GM18502 (cell line): ENCODE measurements around the gene ZAR1.

Source experiments
- ATAC-seq: cut with Tn5 transposase; IDR thresholded peaks from one replicate; pipeline ENCODE4 v1.9.1; 2021; ENCODE audit warnings: mild to moderate bottlenecking; ENCODE audit not compliant: unreplicated experiment, poor library complexity

The ZAR1 gene

DNA sequence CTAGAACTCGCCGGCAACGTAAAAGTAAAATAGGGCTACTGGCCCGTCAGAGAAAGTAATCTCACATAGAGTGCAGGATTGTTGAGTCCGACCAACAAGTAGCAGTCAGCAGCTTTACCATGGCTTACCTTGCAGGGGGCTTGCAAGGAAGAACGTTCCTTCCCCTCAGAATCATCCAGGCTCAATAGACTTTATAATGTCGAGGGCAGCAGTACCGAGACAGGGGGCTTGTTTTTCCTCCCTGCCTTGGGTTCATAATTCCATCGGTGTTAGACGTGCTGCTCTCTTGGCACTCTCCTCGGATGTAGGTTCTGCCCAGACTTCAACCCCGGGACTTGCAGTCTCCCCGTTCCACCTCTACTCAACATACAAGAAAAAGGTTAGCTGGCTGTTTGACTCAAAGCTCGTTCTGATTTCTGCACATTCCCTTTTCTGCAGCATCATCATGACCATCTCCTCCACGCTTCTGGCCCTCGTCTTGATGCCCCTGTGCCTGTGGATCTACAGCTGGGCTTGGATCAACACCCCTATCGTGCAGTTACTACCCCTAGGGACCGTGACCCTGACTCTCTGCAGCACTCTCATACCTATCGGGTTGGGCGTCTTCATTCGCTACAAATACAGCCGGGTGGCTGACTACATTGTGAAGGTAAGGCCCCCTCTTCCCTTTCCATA, 5.4 kb upstream of the ZAR1 start:
- no peak for ATAC-seq

DNA sequence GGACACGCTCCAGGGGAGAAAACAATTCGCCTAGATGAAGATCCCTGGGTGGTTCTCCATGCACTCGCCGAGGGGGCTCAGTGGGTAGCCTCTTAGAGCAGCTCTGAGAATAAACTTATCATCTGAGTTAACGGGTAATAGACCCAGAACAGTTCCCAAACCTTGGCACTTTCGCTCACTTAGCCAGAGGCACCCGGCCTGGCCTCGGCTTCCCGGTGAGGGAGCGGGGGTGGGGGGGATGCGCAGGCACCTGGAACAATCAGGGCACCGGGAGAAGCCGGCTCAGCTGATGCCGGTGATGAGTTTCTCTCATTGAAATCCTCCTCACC, 405 bp upstream of the ZAR1 start:
- no peak for ATAC-seq

DNA sequence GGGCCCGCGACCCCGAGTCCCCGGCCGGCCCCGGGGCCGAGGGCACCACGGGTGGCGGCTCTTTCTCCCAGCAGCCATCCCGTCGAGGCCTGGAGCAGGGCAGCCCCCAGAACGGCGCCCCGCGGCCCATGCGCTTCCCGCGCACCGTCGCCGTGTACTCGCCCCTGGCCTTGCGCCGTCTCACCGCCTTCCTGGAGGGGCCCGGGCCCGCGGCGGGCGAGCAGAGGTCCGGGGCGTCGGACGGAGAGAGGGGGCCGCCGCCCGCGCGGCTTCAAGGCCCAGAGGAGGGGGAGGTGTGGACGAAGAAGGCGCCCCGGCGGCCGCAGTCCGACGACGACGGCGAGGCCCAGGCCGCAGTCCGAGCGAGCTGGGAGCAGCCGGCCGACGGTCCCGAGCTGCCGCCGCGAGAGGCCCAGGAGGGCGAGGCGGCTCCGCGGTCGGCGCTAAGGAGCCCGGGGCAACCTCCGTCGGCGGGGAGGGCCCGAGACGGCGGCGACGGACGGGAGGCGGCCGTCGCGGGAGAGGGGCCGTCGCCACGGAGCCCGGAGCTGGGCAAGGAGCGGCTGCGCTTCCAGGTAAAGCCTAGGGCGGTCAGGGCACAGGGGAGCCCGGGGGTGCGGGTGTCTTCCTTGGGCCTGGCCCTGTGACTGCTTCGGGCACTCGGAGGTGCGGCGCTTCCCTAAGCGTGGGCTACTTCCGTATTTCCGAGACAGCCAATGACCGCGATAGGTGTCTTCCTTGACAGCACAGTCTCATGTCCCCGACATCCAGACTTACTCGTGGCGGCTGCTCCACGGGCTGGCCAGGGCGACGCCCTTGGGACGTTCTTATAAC, 845 bp downstream of the ZAR1 start:
- no peak for ATAC-seq

DNA sequence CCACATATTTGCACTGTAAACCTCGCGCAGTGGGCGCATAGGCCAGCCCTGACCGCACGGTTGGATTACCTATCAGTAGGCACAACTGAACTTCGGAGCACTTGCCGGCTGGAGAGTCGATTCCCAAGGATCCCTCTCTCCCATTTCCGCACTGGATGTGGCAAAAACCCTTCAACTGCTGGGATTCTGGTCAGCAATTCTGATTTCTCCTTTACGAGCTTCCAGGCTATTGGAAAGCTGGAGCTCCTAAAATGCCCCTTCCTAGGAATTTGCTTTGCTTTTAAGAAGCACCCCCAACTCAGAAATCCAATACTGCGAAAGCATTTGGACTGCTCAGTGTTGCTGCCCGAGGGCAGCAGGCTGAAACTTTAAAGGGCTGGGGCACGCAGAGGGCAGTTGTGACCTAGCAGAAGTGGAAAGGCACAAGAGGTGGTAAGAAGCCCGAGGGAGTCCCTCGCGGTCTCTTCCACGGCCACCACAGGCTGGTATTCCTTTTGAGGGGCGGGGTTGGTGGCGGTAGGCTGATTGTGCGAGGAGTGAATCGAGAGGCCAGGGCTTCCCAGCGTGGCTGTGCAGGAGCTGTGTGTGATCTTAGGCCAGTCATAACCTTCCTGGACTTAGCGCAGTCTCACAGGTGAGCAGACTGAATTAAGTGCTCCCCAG, 1.6 kb downstream of the ZAR1 start:
- ATAC-seq, result no peak

DNA sequence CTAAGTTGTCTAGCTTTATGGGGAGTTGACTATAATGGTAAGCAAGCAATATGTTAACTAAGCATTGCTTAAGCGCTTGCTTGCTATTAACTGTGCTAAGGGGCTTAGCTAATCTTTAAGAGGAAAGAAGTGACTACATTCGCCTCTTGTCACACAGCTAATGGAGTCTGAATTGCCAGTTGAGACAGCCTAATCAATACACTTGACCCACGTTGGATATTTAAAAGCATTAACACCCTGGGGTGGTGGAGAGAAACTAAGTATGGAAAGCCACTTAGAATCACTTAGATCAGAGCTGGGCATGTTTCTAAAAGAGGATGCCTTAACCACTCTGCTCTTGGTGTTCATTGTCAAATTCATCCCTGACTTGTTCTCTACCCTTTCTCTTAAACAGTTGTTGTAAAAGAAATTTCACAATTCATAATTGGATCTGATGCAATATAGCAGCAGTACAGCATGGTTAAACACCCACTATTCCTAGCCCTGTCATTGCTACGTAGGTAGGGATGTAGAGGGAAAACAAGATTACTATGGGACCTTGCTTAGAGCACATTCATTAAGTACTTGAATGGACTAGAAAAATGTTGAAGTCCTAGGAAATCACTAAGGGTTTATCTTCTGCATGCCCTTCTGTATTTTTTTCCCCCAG, 3.5 kb downstream of the ZAR1 start:
- ATAC-seq, result no peak

DNA sequence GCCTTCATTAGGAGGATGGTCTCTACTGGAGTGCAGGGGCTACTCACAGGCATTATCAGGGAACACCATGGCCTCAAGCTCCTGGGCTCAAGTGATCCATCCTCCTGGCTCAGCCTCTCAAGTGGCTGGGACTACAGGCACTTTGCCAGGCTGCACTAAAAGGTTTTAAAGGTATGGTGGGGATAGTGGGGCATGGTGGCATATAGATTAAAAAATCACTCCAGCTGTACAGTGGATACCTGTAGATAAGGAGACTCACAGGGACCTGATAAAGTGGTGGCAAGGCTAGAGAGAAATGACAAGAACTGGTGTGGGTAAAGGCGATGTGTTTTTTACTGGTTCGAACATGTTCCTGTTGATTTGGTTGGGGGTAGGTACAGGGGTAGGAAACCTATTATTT, 5.9 kb downstream of the ZAR1 start:
- no peak for ATAC-seq

DNA sequence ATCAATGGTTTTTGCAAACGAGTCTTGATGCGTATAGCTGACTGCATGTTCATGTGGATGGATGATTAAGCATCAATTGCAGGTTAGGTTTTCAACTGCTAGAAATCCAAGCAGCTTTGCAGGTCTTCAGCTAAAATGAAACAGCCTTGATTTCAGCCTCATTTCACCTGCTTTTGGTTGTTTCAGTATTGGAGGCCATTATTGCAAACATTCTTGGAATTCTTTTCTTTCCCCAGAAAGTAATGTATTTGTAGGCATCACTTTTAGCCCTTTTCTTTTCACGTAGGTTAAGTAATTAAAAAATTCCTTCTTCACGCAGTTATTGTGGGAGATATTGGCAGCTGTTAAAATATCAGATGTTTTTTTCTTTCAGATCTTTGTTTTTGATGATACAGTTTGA, 8.8 kb downstream of the ZAR1 start:
- ATAC-seq, result no peak

DNA sequence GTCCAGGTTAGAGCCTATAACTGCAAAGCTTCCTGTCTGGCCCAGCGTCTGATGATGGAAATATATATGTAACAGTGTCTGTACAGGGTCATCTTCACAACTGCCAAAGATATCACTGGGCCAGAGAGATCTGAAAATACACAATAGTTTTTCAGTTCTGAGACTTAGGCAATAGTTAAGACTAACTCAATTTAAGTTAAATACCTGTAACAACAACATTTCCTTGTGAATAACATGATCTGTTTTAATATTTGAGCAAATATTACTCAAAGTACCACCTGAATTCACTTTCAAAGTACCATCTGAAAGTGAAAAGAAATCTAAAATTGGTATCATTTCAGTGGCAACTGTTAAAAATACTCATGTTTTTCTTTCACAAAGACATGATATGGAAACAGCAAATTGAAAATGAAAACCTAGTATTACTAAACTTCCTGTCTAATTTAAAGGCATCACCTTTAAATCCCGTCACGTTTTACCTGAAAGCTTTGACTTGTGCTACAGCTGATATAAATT, 9.6 kb downstream of the ZAR1 start:
- peak; percentile 80 for ATAC-seq

DNA sequence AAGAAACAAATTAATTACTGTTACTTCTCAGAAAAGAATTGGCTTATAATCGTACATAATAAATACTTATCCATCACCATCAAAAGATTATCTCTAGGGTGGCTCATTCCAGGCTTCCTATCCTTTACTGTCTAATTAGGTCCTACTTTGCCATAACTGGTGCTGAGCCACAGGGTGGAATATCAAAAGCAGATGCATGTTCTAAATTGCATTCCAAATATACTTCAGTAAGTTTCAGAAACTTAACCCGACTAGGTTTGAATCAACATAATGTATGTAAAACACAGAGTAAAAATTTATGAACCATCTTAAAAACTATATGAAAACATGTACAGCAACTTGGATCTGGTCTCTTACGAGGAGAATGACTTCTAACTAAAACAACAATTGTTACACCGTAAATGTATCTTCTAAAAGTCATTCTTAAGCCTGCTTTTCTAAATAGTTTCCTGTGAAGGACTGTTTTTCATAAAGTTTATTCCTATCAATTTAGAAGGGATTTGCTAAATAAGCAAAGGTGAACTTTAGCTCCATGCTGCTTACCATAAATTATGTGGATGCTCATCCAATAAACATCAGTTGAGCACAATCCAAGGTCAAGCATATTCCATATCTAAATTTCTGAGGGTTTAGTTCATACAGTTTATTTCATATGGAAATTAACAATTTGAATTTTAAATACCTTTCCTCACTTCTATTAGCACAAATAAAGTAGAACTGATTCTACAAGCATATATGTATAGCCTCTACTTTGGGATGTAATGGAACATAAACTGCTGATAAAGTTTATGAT, 13.4 kb downstream of the ZAR1 start:
- no peak for ATAC-seq

DNA sequence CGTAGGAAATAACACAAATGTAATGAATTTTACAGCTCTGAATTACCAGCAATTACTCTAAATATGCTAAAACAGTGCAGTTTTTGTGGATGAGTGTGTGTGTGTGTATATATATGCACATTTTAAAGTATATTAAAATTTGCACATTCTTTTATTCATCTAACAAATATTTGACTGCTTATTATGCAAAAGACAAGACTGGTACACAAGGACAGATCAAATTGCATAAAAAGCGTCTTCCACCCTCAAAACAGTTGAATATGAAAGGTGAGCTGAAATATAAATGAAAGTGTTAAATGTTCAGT, 13.9 kb downstream of the ZAR1 start:
- no peak for ATAC-seq

DNA sequence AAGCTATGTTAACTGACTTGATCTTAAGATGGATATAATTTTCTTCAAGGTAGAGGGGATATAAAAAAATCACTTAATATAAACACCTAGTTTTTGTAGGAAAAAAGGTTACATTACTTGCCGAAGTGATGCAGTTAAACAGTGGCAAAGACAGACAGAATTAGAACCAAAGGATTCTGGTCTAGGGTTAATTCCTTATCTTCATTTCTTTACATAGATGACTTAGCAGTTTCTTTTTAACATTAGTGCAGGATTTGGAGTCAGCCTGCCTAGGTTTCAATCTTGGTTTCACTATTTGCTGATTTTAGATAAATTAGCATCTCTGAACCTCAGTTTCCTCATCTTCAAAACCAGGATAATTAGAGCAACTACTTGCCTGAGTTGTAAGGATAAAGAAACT, 14.3 kb downstream of the ZAR1 start:
- ATAC-seq, result no peak

DNA sequence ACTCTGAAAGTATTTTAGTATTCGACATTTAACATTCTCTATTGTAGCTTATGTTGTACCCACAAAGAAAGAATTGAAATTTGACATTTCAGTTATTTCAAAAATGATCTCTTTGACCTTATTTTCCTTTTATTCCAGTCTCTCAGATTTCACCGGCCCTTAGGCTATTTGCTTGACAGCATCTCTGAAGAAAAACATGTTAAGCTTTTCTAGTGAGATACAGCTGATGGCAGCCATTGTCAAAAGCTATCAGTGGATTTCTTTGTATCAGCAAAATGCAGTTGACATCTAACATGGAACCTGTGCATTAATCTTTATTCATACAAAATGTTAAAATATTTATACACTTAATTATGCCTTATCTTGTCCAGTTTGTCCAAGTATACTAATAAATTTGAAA, 16.7 kb downstream of the ZAR1 start:
- ATAC-seq, result no peak

DNA sequence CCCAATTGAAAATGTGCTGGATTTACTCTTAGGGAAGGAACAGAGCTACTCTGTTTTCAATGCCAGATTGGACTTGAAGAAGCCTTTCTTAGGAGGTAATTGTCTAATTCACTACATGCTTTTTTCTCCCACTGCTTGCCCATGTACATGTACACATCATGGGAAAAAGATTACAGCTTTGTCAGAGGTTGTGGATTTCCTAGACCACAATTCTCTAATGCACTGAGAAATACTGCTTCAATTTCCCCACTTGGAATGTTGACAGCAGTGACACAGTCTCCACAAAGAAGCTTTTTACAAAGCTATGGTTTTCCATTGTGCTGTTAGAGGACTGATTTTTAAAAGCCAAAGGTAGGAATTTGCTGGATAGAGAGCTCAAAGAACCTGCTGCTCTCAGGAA, 19.5 kb downstream of the ZAR1 start:
- no peak for ATAC-seq

DNA sequence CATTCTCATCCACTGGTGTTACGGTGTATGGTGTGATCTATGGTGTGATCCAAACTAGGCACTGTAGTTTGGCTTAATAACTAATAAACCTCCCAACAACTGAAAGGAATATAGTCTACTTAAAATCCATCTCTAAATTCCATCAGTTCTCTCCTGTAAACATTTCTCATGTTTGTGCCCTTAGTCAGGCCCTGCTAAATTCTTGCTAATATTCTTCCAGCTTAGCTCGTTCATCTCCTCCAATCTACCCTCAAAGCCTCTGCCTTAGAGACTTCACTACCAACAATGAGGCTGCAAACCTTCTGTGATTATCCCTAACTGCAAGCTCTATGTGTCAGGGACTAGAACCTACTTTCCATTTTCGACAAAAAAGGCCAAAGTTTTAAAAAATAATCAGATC, 28.1 kb downstream of the ZAR1 start:
- ATAC-seq, result no peak

DNA sequence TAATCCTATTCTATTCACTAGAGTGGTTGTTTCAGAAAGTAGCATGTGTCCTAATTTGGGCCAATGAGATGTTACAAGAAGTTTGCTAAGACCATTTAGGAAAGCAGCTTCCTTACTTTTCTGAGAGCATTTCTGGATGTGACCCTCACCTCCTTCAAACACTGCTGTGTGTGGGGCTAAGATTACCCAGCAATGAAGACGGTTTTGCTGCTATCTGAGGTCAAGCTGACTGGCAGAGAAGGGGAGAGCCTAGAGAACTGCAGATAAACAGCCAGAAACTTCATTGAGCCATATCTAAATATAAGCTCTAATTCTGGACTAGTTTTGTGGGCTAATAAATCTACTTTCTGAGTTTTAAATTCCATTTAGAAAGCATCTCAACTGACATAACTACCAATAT, 36.4 kb downstream of the ZAR1 start:
- no peak for ATAC-seq

DNA sequence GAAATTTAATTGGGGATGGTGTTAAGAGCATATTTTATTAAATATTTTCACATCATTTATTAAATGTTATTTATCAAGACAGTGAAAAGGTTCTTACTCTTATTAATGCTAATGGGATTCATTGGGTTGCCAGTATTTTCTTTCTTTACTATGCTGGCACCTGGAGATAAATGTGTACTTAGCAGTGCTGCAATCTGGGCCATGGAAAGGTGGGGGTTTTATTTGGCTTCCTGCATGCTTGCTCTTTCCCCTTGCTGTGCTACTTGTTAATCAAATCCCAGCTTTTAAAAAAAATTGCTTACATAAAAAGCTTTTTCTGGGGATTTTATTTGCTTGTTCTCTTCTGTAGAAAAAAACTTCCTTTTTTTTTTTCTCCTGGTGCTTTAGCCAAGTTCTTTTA, 48.3 kb downstream of the ZAR1 start:
- ATAC-seq, result no peak

DNA sequence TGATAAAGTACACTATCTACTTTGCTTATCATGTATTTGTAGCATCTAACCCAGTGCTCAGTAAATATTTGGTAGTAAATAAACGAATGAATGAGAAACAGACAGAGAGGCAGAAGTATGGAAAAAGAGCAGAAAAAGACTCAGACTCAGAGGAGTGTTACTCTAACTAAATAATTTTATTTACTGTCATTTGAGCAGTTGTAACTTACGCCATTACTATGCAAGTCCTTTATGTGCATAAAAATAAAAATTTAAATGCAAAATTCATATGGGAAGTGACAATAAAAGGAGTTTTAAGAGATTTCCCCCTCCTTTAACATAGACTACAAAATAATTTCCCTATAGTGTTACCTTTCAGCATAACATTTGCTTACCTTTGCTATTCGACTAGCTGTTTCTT, 49.5 kb downstream of the ZAR1 start:
- no peak for ATAC-seq

DNA sequence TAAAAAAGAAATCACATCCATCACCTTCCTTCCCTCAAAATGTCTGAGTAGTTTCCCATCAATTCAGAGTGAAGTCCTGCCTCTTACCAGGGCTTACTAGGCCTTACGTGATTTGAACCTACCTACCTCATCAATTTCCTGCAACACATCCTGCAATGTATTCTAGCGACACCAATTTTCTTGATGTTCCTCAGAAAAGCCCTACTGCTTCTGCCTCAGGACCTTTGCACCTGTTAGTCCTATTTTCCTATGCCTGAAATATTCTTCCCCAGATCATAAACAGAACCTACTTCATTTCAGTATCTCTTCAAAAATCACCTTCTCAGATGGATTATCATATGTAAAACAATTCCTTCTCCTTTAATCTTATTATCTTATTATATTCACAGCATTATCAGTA, 52.8 kb downstream of the ZAR1 start:
- ATAC-seq, result no peak

DNA sequence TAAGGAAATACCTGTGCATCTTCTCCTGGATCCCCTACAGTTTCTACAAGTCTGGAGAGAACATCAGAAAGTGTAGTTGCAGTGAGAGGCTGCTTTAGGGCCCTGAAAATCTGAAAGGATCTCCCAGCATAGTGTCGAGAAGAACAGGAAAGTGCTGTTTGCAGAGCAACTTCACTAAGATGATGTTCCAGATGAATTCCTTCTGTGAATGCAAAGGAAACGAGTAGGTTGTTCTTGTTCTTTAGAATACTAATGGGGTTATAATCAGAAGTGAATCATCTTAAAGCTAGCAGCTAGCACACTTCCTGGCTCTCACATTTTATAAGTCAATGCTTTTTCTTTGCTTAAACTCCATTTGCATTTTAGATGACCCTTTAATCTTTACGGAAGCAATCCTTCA, 53.7 kb downstream of the ZAR1 start:
- ATAC-seq, result no peak
